ENCODE measurements around the gene MTRF1L. TPM values are rescaled to one million over a fixed set of nuclear protein-coding genes. Genes with fewer than 3 reads are reported as not detected.

Gene MTRF1L
- total RNA-seq, 1 experiment from 2014 or later = 19.1 TPM

Other genes starting within 250 kb of the MTRF1L start
- 11.5 and 16.8 TPM in 2 replicates for gene FBXO5, start 19.7 kb downstream of the MTRF1L start, total RNA-seq (2014; rRNA removed)
- 0.40 and 1.4 TPM in 2 replicates for gene RGS17, start 128.6 kb upstream of the MTRF1L start, total RNA-seq (2014; rRNA removed)

Data from PC-3 (cell line).